ENCODE data around the gene PTER.

GRCh38 chr10:16417341-16417740, 19.5 kb upstream of the PTER start:
- TF ChIP-seq ZBTB1 (CRISPR knock-in tag; IDR thresholded peaks at IDR 0.05; ENCODE audit: borderline replicate concordance, low read depth) (no peak), NFYB (IDR thresholded peaks at IDR 0.05; ENCODE audit: extremely low read depth, insufficient read length) (no peak), ZNF695 (CRISPR knock-in tag; IDR thresholded peaks at IDR 0.05) (no peak), RAD51 (IDR thresholded peaks at IDR 0.05; ENCODE audit: borderline replicate concordance, low read depth) (no peak), SIX5 (IDR thresholded peaks at IDR 0.05; ENCODE audit: borderline replicate concordance in 1 of 2, insufficient read depth in 1 of 2, low read depth in 1 of 2, low read length in 2 of 2) (no peak), CHD2 (IDR thresholded peaks at IDR 0.05; ENCODE audit: low read depth, low read length) (no peak), CTCF (IDR thresholded peaks at IDR 0.05 in 2 of 3, conservative IDR thresholded peaks at IDR 0.05 in 1 of 3; ENCODE audit: insufficient read depth in 2 of 3, low read depth in 1 of 3, low read length in 3 of 3) (no peak), HDAC1 (IDR thresholded peaks at IDR 0.05) (no peak), XRCC5 (IDR thresholded peaks at IDR 0.05; ENCODE audit: low read depth, low read length) (no peak), SIRT6 (IDR thresholded peaks at IDR 0.05; ENCODE audit: low read depth, low read length) (no peak)

Data from K562 (cell line).